ENCODE measurements around the gene AVL9.

Gene AVL9

DNA sequence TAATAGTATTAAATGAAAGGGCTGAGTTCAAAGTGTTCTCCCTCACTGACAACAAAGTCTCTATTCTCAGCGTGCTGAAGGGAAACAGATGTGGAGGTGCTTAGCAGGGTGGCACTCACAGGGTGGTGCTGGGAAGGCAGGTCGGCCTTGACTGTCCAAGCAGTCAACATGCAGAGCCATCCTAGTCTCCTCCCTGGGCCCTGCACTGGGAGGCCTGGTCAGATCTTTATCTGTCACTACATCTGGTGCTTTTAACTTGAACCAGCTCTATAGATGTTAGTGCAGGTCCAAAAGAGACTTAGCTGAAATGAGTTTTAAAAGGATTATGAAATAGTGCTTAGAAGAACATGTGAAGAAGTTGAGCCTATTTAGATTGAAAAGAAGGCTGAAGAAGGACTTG is 82.1 kb downstream of the AVL9 start:
- no peak for DNase-seq (ENCODE audit: low read depth in 1 of 2, low spot score in 1 of 2)
- no peak overlapping the region for H3K4me3 ChIP-seq (replicated peaks; ENCODE audit: insufficient read depth, low read length)
- no peak overlapping the region for H3K27ac ChIP-seq (replicated peaks)
- TF ChIP-seq POLR2AphosphoS5 (IDR thresholded peaks at IDR 0.05; ENCODE audit: low read depth) = no peak
- TF ChIP-seq GABPA (IDR thresholded peaks at IDR 0.05; ENCODE audit: low read depth) = no peak
- TF ChIP-seq, protein P1, sequence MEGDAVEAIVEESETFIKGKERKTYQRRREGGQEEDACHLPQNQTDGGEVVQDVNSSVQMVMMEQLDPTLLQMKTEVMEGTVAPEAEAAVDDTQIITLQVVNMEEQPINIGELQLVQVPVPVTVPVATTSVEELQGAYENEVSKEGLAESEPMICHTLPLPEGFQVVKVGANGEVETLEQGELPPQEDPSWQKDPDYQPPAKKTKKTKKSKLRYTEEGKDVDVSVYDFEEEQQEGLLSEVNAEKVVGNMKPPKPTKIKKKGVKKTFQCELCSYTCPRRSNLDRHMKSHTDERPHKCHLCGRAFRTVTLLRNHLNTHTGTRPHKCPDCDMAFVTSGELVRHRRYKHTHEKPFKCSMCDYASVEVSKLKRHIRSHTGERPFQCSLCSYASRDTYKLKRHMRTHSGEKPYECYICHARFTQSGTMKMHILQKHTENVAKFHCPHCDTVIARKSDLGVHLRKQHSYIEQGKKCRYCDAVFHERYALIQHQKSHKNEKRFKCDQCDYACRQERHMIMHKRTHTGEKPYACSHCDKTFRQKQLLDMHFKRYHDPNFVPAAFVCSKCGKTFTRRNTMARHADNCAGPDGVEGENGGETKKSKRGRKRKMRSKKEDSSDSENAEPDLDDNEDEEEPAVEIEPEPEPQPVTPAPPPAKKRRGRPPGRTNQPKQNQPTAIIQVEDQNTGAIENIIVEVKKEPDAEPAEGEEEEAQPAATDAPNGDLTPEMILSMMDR (IDR thresholded peaks at IDR 0.05; ENCODE audit: insufficient read depth, low read length) = no peak
- TF ChIP-seq, protein P2, sequence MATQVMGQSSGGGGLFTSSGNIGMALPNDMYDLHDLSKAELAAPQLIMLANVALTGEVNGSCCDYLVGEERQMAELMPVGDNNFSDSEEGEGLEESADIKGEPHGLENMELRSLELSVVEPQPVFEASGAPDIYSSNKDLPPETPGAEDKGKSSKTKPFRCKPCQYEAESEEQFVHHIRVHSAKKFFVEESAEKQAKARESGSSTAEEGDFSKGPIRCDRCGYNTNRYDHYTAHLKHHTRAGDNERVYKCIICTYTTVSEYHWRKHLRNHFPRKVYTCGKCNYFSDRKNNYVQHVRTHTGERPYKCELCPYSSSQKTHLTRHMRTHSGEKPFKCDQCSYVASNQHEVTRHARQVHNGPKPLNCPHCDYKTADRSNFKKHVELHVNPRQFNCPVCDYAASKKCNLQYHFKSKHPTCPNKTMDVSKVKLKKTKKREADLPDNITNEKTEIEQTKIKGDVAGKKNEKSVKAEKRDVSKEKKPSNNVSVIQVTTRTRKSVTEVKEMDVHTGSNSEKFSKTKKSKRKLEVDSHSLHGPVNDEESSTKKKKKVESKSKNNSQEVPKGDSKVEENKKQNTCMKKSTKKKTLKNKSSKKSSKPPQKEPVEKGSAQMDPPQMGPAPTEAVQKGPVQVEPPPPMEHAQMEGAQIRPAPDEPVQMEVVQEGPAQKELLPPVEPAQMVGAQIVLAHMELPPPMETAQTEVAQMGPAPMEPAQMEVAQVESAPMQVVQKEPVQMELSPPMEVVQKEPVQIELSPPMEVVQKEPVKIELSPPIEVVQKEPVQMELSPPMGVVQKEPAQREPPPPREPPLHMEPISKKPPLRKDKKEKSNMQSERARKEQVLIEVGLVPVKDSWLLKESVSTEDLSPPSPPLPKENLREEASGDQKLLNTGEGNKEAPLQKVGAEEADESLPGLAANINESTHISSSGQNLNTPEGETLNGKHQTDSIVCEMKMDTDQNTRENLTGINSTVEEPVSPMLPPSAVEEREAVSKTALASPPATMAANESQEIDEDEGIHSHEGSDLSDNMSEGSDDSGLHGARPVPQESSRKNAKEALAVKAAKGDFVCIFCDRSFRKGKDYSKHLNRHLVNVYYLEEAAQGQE (IDR thresholded peaks at IDR 0.05; ENCODE audit: insufficient replicate concordance, low read depth) = no peak
- TF ChIP-seq SPI1 (IDR thresholded peaks at IDR 0.05; ENCODE audit: borderline replicate concordance, low read depth) = no peak
- H3K27me3 ChIP-seq (ENCODE audit: insufficient read depth, poor library complexity, severe bottlenecking) = no peaks in the 10 kb centered on the region

DNA sequence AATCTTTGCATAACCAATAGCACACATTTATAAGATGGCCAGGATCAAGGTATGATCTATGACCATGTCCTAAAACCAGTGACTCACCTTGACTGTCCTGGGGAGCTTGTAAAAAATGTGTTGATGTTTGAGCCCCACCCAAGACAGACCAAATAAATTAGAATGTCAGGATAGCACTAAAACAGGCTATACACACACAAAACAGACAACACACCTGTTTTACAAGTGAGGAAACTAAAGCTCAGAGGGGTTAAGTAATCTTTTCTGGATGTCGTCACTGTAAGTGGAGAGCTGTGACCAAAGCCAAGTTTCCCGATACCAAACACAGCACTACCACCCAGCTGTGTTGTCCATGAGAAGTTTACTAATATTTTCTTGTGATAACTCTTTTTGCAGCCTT is 84.5 kb downstream of the AVL9 start:
- TF ChIP-seq GABPA (IDR thresholded peaks at IDR 0.05; ENCODE audit: low read depth) = no peak
- no peak overlapping the region for H3K4me3 ChIP-seq (replicated peaks; ENCODE audit: insufficient read depth, low read length)
- peak in 1 of 2 experiments; percentile 19 for DNase-seq (ENCODE audit: low read depth in 1 of 2, low spot score in 1 of 2)
- H3K27ac ChIP-seq (replicated peaks) = no peak overlapping the region
- no peaks in the 10 kb centered on the region for H3K27me3 ChIP-seq (ENCODE audit: insufficient read depth, poor library complexity, severe bottlenecking)

DNA sequence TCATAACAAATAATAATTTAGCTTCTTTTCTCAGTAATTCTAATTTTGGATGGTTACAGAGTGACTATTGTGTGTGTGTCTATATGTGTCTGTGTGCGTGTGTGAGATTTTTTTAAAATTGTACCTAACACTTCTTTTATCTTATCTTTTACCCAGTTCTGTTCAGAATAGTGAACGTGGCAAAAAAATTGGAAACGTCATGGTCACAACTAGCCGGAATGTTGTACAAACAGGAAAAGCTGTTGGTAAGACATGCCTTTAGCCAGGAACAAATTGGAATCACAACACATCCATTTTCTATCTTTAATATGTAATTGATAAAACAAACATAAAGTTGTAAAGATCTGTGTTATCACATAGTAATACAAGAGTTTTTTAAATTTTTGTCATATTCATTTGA is 85.4 kb downstream of the AVL9 start:
- no peak for DNase-seq (ENCODE audit: low read depth in 1 of 2, low spot score in 1 of 2)
- Histone ChIP-seq H3K27me3 (ENCODE audit: insufficient read depth, poor library complexity, severe bottlenecking) (no peaks in the 10 kb centered on the region), H3K27ac (replicated peaks) (no peak overlapping the region), H3K4me3 (replicated peaks; ENCODE audit: insufficient read depth, low read length) (no peak overlapping the region)
- TF ChIP-seq, protein P2 (IDR thresholded peaks at IDR 0.05; ENCODE audit: insufficient replicate concordance, low read depth) = no peak
- TF ChIP-seq, protein P1 (IDR thresholded peaks at IDR 0.05; ENCODE audit: insufficient read depth, low read length) = no peak
- TF ChIP-seq SPI1 (IDR thresholded peaks at IDR 0.05; ENCODE audit: borderline replicate concordance, low read depth) = no peak
- no peak for TF ChIP-seq GABPA (IDR thresholded peaks at IDR 0.05; ENCODE audit: low read depth)
- TF ChIP-seq POLR2AphosphoS5 (IDR thresholded peaks at IDR 0.05; ENCODE audit: low read depth) = no peak

DNA sequence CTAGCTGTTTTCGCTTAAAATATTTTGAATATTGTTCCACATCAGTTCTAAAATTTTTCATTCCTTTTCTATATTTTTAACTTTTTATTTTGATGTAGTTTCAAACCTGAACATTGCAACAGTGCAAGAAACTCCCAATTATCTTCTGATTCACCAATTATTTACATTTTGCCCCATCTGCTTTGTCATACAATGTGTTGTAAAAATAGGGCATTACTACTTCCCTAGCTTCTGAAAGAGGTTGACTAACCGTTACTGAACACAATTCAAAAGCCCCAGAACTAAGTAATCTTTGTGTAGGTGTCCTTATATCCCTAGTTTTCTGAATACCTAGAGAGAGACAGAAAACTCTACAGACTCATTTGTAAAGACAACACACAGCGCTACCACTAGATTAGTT is 86.7 kb downstream of the AVL9 start:
- DNase-seq (ENCODE audit: low read depth in 1 of 2, low spot score in 1 of 2) = no peak
- TF ChIP-seq SPI1 (IDR thresholded peaks at IDR 0.05; ENCODE audit: borderline replicate concordance, low read depth) (no peak), POLR2AphosphoS5 (IDR thresholded peaks at IDR 0.05; ENCODE audit: low read depth) (no peak), GABPA (IDR thresholded peaks at IDR 0.05; ENCODE audit: low read depth) (no peak)
- TF ChIP-seq, protein P2 (IDR thresholded peaks at IDR 0.05; ENCODE audit: insufficient replicate concordance, low read depth) = no peak
- TF ChIP-seq, protein P1 (IDR thresholded peaks at IDR 0.05; ENCODE audit: insufficient read depth, low read length) = no peak
- Histone ChIP-seq H3K27me3 (ENCODE audit: insufficient read depth, poor library complexity, severe bottlenecking) (no peaks in the 10 kb centered on the region), H3K4me3 (replicated peaks; ENCODE audit: insufficient read depth, low read length) (no peak overlapping the region), H3K27ac (replicated peaks) (peak overlapping the region; percentile 34)
